ENCODE results near the gene MSH6. TPM values are rescaled to one million over a fixed set of nuclear protein-coding genes. Genes with fewer than 3 reads are reported as not detected.

The MSH6 gene, protein sequence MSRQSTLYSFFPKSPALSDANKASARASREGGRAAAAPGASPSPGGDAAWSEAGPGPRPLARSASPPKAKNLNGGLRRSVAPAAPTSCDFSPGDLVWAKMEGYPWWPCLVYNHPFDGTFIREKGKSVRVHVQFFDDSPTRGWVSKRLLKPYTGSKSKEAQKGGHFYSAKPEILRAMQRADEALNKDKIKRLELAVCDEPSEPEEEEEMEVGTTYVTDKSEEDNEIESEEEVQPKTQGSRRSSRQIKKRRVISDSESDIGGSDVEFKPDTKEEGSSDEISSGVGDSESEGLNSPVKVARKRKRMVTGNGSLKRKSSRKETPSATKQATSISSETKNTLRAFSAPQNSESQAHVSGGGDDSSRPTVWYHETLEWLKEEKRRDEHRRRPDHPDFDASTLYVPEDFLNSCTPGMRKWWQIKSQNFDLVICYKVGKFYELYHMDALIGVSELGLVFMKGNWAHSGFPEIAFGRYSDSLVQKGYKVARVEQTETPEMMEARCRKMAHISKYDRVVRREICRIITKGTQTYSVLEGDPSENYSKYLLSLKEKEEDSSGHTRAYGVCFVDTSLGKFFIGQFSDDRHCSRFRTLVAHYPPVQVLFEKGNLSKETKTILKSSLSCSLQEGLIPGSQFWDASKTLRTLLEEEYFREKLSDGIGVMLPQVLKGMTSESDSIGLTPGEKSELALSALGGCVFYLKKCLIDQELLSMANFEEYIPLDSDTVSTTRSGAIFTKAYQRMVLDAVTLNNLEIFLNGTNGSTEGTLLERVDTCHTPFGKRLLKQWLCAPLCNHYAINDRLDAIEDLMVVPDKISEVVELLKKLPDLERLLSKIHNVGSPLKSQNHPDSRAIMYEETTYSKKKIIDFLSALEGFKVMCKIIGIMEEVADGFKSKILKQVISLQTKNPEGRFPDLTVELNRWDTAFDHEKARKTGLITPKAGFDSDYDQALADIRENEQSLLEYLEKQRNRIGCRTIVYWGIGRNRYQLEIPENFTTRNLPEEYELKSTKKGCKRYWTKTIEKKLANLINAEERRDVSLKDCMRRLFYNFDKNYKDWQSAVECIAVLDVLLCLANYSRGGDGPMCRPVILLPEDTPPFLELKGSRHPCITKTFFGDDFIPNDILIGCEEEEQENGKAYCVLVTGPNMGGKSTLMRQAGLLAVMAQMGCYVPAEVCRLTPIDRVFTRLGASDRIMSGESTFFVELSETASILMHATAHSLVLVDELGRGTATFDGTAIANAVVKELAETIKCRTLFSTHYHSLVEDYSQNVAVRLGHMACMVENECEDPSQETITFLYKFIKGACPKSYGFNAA (N-terminal part only)
- 29.1 and 30.0 TPM in 2 replicates for total RNA-seq

DNA sequence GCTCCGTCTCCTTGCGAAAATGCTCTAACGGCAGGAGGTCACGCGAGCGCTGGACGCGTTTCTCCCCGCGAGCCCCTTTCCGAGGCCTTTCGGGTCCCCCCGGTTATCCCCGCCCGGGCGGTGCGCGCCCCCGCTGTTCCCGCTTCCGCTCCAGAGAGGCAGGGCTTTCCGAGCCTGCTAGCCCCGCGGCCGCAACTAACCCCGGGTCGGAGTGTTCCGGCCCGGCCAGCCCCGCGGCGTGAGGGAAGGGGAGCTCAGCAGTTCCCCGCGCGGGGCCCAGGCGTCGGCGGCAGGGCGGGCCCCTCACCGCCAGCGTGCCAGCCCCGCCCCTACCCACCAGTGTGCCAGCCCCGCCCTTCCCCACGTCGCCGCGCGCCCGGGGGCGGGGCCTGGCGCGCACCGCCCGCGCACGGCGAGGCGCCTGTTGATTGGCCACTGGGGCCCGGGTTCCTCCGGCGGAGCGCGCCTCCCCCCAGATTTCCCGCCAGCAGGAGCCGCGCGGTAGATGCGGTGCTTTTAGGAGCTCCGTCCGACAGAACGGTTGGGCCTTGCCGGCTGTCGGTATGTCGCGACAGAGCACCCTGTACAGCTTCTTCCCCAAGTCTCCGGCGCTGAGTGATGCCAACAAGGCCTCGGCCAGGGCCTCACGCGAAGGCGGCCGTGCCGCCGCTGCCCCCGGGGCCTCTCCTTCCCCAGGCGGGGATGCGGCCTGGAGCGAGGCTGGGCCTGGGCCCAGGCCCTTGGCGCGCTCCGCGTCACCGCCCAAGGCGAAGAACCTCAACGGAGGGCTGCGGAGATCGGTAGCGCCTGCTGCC, at the start of gene MSH6:
MSH6 (plus strand) TSS at position 475 of the 815 bp plus-strand sequence; CDS start at position 564, 89 bp downstream.

Other genes with a start within 250 kb of the MSH6 start
- gene KCNK12, start 212.2 kb upstream of the MSH6 start, total RNA-seq = 0.18 TPM in 1 of 2 replicates, not detected in the other
- gene FBXO11, start 123.4 kb downstream of the MSH6 start, total RNA-seq = 29.1 and 35.4 TPM in 2 replicates

Data from myometrial cell (primary cell).